GM12874 (cell line): Measurements from ENCODE around the gene PIK3R6.

Experiments used
- CTCF ChIP-seq: IDR thresholded peaks from 2 replicates; pipeline ENCODE4 v1.5.1; 2011; ENCODE audit warnings: low read depth, mild to moderate bottlenecking, control low read depth, low read length, moderate library complexity; ENCODE audit not compliant: insufficient read depth

The PIK3R6 gene

GRCh38 chr17:8766731-8767130 is 100.7 kb downstream of the PIK3R6 start:
- no peak for TF ChIP-seq CTCF

- TF ChIP-seq CTCF = no peak
Measured at GRCh38 chr17:8762012-8762411, 105.5 kb downstream of the PIK3R6 start.

GRCh38 chr17:8758137-8758596 is 109.3 kb downstream of the PIK3R6 start, which contains the start of gene SPDYE4:
Gene SPDYE4, minus strand, starts transcription at chr17:8758546. Its CDS starts 164 bp downstream, at chr17:8758382.
- TF ChIP-seq CTCF = no peak

GRCh38 chr17:8757189-8757588 is 110.3 kb downstream of the PIK3R6 start:
- no peak for TF ChIP-seq CTCF

GRCh38 chr17:8755590-8756255 is 111.8 kb downstream of the PIK3R6 start:
- TF ChIP-seq CTCF = no peak

GRCh38 chr17:8754890-8755289 is 112.6 kb downstream of the PIK3R6 start:
- TF ChIP-seq CTCF = no peak

GRCh38 chr17:8753976-8754440 is 113.5 kb downstream of the PIK3R6 start:
- TF ChIP-seq CTCF = peak; percentile 44; the same call in 1 of the 2 replicates
